COLO668 (cell line): Measurements from ENCODE around the gene MT1B.
A peak's percentile ranks its signal among the peaks of the same experiment; 100 is the strongest.
"Not testable (repeated sequence)": the region's sequence is repeated elsewhere in the genome, so short reads cannot be mapped to it uniquely, and the experiment has no call there.

Experiments used
- DNase-seq: peaks from one replicate; lab custom pipeline; 2025; ENCODE audit not compliant: unreplicated experiment; lab: John Stamatoyannopoulos, UW

The MT1B gene

DNA sequence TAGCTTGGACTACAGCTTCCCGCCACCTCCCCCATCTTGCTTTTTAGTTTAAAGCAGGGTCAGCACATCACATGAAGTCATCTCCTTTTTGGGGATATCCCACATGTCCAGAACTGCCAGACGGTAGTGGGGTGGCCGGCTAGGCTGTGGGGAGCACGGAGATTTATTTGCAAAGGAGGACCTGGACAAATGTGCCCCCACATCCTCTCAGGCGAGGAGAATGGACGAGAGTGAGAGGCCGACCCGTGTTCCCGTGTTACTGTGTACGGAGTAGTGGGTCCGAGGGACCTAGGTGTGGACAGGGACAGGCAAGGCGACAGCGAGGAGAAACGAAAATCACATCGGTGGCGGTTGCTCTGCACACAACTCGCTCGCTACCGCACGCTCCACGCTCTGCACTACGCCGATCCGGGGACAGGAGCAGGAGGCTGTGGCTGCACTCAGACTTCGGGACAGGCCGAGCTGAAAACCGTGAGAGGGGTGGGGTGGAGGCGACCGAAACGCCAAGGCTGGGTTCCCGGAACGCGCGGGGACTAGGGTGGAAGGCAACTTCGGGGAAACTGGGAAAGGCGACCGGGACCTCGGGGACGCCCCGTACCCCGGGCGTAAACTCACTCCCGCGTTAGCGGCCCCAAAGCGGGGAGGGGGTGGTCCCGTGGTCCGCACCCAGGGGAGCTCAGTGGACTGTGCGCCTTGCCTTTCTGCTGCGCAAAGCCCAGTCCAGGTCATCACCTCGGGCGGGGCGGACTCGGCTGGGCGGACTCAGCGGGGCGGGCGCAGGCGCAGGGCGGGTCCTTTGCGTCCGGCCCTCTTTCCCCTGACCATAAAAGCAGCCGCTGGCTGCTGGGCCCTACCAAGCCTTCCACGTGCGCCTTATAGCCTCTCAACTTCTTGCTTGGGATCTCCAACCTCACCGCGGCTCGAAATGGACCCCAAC lies 13.6 kb upstream of the MT1B start, which contains the start of gene MT1A:
MT1A (plus strand) TSS at position 853 of the 937 bp plus-strand sequence; CDS start at position 926, 73 bp downstream.
- no peak for DNase-seq

DNA sequence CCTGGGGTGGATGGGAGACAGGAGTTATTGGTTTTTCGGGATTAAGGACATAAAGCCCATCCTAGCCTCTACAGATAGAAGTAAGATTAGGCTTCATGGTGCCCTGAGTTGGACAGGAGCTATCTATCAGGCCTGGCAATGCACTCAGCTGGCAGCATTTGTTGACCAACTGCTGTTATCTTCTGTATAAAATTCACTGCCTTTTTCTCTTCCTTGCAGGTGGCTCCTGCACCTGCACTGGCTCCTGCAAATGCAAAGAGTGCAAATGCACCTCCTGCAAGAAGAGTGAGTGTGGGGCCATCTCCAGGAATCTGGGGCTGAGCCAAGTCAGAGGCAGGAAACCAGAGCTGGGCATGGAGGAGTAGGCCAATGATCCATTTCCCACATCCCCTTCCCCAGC lies 12.6 kb upstream of the MT1B start:
- no peak for DNase-seq

DNA sequence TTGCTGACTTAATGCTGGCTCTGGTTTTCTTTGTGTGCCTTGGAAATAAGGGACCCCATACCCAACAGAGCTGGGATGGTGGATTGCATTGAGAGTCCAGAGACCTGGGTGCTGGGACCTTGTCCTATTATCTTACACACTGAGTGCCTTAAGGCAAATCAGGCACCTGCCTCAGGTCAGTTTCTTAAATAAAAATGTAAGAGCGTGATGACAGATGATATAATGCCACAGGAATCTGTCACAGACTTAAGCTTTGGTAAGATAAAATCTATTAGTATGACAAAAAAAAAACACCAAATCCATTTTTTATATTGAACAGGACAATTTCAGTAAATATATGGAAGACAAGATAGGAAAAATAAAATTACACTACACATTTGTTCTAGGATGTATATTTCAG lies 11.6 kb upstream of the MT1B start:
- DNase-seq, result no peak

DNA sequence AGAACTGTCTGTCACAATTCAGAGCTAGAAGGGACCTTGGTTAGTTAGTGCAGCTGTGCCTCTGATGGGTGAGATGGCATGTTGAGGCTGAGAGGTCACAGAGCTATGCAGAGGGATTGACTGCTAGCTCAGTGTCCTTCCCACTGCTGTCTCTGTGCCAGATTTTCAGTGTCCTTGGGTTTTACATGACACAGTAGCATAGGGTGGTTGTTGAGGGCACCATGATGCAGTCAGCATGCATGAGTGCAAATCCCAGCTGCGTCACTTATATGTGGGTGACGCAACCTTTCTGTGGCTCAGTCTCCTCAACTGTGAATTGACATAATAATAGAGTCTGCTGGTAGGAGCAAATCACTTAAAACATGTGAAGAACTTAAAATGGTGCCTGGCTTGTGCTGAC lies 10.5 kb upstream of the MT1B start:
- no peak for DNase-seq

DNA sequence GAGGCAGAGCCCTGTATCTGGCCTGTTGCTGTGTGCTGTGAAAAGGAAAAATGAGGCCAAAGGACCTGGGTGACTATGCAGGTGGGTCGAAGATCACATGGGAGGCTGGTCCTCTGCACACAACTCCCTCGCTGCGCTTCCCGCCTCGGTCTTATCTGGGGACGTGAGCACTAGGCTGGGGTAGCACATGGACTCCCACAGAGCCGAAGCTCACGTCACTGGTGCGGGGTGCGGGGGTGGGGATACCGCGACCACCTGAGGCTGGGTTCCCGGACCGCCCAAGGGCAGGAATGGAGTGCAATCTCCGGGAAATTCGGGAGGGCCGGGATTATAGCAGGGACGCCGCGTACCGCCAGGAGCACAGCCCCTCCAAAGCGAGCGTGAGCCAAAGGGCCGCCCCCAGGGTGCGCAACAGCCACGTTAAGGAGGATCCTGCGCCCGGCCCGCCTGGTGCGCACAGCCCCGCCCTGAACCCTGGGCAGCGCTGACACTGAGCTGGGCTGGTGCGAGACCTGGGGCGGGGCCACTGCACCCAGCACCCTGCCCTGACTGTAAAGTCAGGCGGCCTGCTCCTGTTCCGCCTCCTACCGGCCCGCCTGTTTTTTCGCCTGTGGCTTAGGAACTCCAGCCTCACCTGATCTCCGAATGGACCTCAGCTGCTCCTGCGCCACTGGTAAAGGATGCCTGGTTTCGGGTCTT lies 8.5 kb upstream of the MT1B start:
- peak; percentile 36 for DNase-seq

DNA sequence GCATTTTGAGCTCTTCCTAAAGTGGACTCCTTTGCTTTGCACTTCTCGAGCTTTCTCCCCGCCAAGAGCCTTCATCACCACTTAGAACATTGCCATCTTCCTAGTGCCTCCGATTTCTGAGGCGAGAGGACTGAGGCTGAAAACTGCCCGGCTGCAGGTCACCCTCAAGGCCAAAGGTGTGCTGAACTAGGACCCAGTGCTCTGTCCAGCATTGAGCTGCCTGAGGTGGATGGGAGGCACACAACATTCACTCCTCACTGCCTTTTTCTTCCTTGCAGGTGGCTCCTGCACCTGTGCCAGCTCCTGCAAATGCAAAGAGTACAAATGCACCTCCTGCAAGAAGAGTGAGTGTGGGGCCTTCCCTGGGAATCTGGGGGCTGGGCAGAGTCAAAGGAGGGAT lies 7.9 kb upstream of the MT1B start:
- no peak for DNase-seq

DNA sequence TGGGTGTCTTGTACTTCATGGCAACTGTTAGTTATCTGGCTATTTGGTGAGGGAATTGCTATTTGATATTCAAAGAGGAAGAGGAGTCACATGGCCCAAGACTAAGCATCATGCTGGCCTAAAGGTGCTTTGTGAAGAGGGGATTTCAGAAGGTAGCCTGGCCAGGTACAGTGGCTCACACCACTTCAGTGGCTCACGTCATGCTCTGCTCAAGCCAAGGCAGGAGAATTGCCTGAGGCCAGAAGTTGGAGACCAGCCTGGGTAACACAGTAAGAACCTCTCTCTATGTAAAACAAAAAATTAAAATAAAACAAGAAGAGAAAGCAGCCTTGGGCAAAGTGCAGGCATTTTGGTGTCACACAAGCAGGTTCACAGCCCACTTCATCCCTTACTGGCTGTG lies 6.4 kb upstream of the MT1B start:
- no peak for DNase-seq

DNA sequence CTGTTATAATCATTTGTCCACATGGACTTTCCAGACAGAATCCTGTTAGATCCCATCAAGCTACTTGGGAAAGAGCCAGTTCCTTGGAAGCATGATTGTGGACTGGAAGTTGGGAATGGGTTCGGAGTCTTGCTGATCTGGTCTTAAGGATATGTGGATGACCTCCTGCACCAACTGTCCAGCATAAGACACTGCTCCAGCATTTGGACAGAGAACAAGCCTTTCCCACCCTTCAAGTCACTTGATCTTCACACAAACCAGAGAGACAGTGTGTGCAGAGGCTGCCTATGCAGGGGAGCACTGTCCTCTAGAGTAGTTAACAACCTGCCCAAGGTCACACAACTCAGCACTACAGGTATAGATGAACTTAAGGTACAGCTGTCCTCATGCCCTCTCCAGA lies 5.8 kb upstream of the MT1B start:
- DNase-seq, result no peak

DNA sequence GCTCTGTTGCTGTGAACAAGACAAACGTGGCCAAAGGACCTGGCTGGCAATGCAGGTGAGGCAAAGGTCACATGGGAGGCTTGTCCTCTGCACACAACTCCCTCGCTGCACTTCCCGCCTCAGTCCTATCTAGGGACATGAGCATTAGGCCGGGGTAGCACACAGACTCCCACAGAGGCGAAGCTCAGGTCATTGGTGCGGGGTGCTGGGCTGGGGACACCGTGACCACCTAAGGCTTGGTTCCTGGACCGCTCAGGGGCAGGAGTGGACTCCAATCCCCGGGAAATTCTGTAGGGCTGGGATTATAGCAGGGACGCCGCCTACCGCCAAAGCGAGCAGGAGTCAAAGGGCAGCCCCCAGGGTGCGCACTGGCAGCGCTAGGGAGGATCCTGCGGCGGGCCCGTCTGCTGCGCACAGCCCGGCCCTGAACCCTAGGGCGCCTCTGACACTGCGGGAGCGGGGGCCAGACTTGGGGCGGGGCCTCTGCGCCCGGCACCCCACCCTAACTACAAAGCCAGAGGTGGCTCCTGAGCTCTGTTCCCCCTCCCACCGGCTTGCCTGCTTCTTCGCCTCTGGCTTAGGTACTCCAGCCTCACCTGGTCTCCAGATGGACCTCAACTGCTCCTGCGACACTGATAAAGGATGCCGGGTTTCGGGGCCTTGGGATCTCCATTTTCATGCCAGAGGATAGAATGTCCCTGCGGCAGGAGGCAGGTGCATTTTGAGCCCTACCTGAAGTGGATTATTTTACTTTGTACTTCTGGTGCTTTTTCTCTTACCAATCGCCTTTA lies 3.9 kb upstream of the MT1B start:
- DNase-seq, result no peak

DNA sequence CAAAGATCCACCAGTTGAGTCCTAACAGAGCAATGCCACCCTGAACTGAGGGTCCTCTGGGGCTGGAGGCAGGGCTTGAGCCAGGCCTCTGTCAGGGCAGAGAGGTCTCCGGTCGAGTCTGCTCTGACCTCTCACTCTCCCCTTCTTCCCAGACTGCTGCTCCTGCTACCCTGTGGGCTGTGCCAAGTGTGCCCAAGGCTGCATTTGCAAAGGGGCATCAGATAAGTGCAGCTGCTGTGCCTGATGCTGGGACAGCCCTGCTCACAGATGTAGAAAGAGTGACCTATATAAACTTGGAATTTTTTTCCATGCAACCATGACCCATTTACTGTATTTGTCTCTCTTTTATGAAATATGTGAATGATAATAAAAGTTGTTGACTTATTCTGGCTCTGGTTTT lies 2.4 kb upstream of the MT1B start:
- DNase-seq, result no peak

DNA sequence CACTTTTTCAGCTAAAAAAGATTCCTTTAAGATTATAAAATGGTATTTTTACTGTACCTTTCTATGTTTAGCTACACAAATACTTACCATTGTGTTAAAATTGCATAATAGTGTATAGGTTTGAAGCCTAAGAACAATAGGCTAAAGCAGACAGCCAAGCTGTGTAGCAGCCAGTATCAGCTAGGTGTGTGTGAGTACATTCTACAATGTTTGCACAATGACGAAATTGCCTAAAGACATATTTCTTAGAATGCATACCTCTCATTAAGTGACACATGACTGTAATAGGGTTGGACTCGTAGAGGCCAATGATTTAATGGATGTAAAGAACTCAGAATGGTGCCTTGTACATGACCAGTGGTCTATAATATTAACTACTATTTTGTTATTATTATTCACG lies 1.9 kb upstream of the MT1B start:
- no peak for DNase-seq

DNA sequence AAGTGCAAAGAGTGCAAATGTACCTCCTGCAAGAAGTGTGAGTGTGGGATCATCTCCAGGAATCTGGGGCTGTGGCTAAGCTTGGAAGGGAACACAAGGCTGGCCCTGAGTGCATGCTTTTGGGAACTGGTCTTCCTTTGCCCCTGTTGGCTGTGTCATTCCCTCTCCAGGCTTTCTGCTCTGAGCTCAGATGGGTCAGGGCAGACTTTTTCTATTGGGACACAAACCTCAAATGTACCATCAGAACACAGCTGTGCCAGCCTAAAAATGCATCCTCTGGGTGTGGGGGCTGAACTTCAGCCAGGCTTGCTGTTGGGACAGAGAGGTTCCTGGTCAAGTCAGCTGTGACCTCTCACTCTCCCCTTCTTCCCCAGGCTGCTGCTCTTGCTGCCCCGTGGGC lies 914 bp downstream of the MT1B start:
- no peak for DNase-seq

DNA sequence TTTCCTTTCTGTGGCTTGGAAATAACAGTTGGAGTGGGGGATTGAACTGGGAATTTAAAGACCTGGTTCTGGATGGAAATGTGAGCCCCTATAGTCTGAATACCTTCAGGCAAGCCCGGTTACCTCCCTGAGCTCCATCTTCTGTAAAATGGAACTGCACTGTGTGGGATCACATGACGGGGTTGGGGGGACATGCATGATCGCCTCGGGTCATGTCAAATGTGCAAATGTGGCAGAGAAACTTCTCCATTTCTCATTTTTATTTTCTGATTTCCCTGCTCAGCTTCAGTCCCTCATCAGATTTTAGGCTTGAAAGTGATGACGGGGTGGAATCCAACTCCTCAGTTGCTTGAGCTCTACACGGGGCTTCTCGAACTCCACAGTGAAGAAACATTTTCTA lies 1.5 kb downstream of the MT1B start:
- DNase-seq, result no peak

DNA sequence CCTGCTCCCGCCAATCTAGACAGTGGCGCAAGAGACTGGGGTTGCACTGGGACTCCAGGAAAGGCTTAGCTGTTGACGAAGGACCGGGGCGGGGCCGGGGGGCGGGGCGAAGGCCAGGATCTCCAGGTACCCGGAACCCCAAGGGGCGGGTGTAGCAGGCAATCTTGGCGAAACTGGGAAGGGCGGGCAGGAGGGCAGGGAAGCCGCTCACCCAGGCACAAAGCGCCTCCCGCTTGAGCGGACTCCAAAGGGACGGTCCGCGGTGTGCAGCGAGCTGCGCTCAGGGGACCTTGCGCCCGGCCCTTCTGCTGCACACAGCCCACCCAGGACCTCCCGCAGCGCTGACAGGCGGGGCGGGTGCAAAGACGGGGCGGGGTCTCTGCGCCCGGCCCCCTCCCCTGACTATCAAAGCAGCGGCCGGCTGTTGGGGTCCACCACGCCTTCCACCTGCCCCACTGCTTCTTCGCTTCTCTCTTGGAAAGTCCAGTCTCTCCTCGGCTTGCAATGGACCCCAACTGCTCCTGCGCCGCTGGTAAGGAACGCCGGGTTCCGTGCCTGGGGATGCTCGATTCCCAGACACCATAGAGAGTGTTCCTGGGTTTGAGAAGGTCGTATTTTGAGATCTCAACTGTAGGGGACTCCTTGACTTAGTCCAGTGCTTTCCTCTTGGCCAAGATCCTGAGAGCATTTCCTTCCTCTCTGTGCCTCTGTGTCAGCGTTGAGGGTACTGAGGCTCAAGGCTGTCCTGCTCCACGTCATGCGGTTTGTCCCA lies 6.1 kb downstream of the MT1B start, which contains the start of gene MT1F:
MT1F (plus strand) TSS at position 405 of the 772 bp plus-strand sequence; CDS start at position 505, 100 bp downstream.
- DNase-seq, result peak; percentile 15

DNA sequence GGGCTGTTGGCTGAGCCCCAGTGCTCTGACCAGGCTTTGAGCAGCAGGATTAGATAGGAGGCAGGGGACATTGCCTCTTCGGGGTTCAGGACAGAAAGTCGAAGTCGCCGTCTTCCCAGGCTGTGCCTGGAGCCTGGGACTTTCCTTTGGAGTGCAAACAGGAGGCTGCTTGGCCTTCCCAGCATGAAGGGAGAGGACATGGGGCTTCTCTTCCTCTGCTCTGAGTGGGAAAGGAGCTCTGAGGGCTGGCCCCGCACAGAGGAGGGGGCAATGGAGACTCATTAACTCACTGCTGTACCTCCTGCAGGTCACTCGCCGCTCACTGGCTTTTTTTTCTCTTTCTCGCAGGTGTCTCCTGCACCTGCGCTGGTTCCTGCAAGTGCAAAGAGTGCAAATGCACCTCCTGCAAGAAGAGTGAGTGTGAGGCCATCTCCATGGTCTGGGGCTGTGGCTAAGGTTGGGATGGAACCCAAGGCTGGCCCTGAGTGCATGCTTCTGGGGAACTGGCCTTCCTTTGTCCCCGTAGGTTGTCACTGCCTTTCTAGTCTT lies 6.7 kb downstream of the MT1B start:
- DNase-seq, result no peak

DNA sequence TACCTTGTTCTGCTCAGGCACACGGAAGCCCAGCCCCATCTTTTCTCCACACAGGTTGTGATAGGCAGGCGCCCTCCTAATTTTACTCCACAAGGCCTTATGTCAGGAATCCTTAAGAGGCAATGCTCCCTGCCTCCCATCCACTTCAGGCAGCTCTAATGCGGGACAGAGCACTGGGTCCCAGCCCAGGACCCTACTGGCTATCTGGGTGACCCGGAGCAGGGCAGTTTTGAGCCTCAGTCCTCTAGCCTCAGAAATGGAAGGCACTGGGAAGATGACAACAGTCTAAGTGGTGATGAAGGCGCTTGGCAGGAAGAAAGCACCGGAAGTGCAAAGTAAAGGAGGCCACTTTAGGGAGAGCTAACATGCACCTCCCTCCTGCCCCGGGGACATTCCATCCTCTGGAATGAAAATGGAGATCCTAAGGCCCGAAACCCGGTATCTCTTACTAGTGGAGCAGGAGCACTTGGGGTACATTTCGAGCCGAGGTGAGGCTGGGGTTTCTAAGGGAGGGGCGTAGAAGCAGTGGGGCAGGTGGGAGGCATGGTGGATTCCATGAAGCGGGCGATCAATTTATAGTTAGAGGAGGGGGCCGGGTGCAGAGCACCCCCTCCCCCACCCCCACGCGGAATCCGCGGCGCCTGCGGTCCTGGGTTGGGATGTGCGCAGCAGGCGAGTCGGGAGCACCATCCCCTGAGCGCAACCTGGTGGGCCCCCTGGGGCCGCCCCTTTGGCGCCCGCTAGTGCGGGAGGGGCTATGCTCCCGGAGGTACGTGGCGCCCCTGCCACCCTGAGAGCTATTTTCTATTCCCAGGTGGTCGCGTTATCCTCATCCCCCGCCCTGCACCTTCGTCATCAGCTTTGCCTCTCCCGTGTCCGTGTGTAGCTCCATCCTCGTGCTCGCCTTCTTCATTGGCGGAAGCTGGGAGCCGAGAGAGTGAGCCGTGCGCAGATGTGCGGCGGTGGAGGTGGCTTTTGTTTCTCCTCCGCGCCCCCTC lies 11.0 kb downstream of the MT1B start:
- no peak for DNase-seq

DNA sequence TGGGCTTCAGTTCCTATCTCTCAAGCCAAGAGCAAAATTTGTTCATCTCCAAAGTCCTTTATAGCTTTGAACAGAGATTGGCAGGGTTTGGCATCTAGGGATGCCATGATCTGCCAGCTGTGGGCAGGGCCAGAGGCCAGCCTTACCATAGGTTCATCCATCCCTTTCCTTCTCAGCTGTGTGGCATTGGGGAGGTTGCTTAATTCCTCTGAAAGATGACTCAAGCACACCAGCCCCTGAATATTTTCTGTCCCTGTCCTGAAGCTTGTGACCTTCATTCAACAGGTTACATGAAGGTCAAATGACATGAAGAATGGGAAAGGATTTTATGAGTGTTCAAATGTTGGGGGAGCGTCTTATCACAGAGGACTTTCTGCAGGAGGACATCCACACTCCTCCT lies 12.8 kb downstream of the MT1B start:
- DNase-seq, result no peak

DNA sequence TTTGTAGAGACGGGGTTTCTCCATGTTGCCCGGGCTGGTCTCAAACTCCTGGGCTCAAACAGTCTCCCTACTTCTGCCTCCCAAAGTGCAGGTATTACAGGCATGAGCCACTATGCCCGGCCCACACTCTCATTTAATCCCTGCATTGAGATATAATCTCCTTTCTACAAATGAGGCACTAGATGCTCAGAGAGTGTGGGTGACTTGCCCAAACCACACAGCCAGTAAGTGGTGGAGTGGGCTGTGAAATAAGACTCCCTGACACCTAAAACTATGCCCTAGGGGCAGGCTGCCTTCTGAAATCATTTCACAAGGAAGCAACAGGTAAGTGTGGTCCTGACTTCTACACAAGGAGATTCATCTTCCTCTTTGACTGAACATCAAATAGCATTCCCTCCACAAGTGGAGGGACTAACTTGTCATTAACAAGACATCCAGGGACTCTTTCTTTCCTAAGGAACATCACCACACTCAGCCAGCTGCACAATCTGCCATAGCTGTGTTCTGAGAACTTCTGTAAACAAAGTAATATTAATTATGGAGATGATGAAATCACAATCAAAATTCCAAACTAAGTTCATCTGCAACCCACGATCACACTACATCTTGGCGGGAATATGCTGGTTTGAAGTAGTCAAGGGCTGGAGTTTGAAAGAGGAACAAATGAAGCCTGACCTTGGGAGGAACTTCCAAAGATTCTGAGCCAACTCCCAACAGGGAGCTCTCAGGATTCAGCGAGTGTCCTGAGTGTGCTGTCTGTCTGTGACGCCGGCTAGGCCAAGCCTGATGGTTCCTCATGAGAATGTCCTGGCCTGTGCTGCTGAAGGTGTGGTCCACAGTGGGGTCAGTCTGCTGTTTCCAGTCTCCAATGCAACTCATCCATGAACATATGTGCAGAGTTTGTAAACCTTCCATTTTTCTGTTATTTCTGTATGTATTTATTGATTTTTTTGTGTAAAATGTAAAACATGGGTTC lies 13.9 kb downstream of the MT1B start:
- not testable (repeated sequence) for DNase-seq
